H9 (cell line): ENCODE measurements around the gene PHACTR2. TPM values are rescaled to one million over a fixed set of nuclear protein-coding genes. Genes with fewer than 3 reads are reported as not detected.

ENCODE experiments used
- DNase-seq: peaks from one replicate; pipeline ENCODE4 v3.0.0-alpha.2; 2017
- H2AFZ ChIP-seq: one replicate; pipeline ENCODE4 v1.6.1; 2013; ENCODE audit warnings: mild to moderate bottlenecking, low read length, control low read depth, moderate library complexity
- H2AK5ac ChIP-seq: 2 replicates; pipeline ENCODE4 v1.6.1; 2013; ENCODE audit warnings: low read length, control low read depth, mixed read lengths; ENCODE audit not compliant: insufficient read length
- H2BK120ac ChIP-seq: one replicate; pipeline ENCODE4 v1.6.1; 2013; ENCODE audit warnings: low read depth, mild to moderate bottlenecking, low read length, control low read depth, inconsistent platforms; ENCODE audit not compliant: poor library complexity, severe bottlenecking
- H2BK12ac ChIP-seq: 2 replicates; pipeline ENCODE4 v1.6.1; 2013; ENCODE audit warnings: low read length, control low read depth, mixed read lengths, low read depth; ENCODE audit not compliant: insufficient read length
- H2BK15ac ChIP-seq: 2 replicates; pipeline ENCODE4 v1.6.1; 2013; ENCODE audit warnings: low read depth, low read length, control low read depth
- H2BK20ac ChIP-seq: one replicate; pipeline ENCODE4 v1.6.1; 2013; ENCODE audit warnings: low read depth, mild to moderate bottlenecking, low read length, control low read depth, inconsistent platforms; ENCODE audit not compliant: poor library complexity, severe bottlenecking
- H2BK5ac ChIP-seq: 2 replicates; pipeline ENCODE4 v1.6.1; 2013; ENCODE audit warnings: low read length, control low read depth, mixed read lengths; ENCODE audit not compliant: insufficient read length
- H3K14ac ChIP-seq: 2 replicates; pipeline ENCODE4 v1.6.1; 2013; ENCODE audit warnings: low read length, control low read depth; ENCODE audit not compliant: insufficient read depth
- H3K18ac ChIP-seq: 2 replicates; pipeline ENCODE4 v1.6.1; 2013; ENCODE audit warnings: low read depth, mild to moderate bottlenecking, mixed read lengths, low read length, control low read depth; ENCODE audit not compliant: insufficient read length
- H3K23ac ChIP-seq: 2 replicates; pipeline ENCODE4 v1.6.1; 2013; ENCODE audit warnings: low read length, control low read depth, mixed read lengths, low read depth; ENCODE audit not compliant: insufficient read length
- H3K23me2 ChIP-seq: 2 replicates; pipeline ENCODE4 v1.6.1; 2013; ENCODE audit warnings: low read depth, mild to moderate bottlenecking, mixed read lengths, low read length, control low read depth; ENCODE audit not compliant: insufficient read length, poor library complexity, severe bottlenecking
- H3K27ac ChIP-seq: 2 replicates; pipeline ENCODE4 v1.5.1; 2013; ENCODE audit warnings: low read length, control low read depth, mixed read lengths, low read depth; ENCODE audit not compliant: insufficient read length
- H3K27me3 ChIP-seq: 2 replicates; pipeline ENCODE4 v1.6.1; 2013; ENCODE audit warnings: low read length, control low read depth, inconsistent platforms; ENCODE audit not compliant: insufficient read depth
- H3K4ac ChIP-seq: 2 replicates; pipeline ENCODE4 v1.6.1; 2013; ENCODE audit warnings: low read depth, mild to moderate bottlenecking, control low read depth, inconsistent platforms, low read length, moderate library complexity
- H3K4me1 ChIP-seq: 2 replicates; pipeline ENCODE4 v1.6.1; 2013; ENCODE audit warnings: low read length, control low read depth, inconsistent platforms; ENCODE audit not compliant: insufficient read depth
- H3K4me2 ChIP-seq: 2 replicates; pipeline ENCODE4 v1.6.1; 2013; ENCODE audit warnings: low read length, control low read depth, mixed read lengths; ENCODE audit not compliant: insufficient read length, insufficient read depth
- H3K56ac ChIP-seq: 2 replicates; pipeline ENCODE4 v1.6.1; 2013; ENCODE audit warnings: low read depth, mild to moderate bottlenecking, mixed read lengths, low read length, control low read depth; ENCODE audit not compliant: insufficient read length
- H3K79me1 ChIP-seq: 2 replicates; pipeline ENCODE4 v1.6.1; 2013; ENCODE audit warnings: low read depth, mild to moderate bottlenecking, moderate library complexity, low read length, control low read depth, inconsistent platforms; ENCODE audit not compliant: insufficient read depth, poor library complexity, severe bottlenecking
- H3K79me2 ChIP-seq: 2 replicates; pipeline ENCODE4 v1.6.1; 2013; ENCODE audit warnings: low read length, control low read depth, inconsistent platforms; ENCODE audit not compliant: insufficient read depth
- H3K9ac ChIP-seq: 2 replicates; pipeline ENCODE4 v1.6.1; 2013; ENCODE audit warnings: low read length, control low read depth, mixed read lengths; ENCODE audit not compliant: insufficient read length; ENCODE audit errors: extremely low read depth
- H3K9me3 ChIP-seq: one replicate; pipeline ENCODE4 v1.6.1; 2013; ENCODE audit warnings: low read depth, low read length, inconsistent platforms; ENCODE audit not compliant: control insufficient read depth
- H3T11ph ChIP-seq: one replicate; pipeline ENCODE4 v1.6.1; 2013; ENCODE audit warnings: mild to moderate bottlenecking, low read length, control low read depth, inconsistent platforms
- H4K20me1 ChIP-seq: one replicate; pipeline ENCODE4 v1.6.1; 2013; ENCODE audit not compliant: control insufficient read depth, insufficient read length, insufficient read depth
- H4K5ac ChIP-seq: 2 replicates; pipeline ENCODE4 v1.6.1; 2013; ENCODE audit warnings: low read depth, mild to moderate bottlenecking, mixed read lengths, low read length, control low read depth; ENCODE audit not compliant: insufficient read length
- H4K8ac ChIP-seq: replicated peaks from 2 replicates; pipeline ENCODE4 v1.6.1; 2013; ENCODE audit warnings: low read length, control low read depth, mixed read lengths, low read depth; ENCODE audit not compliant: insufficient read length
- H4K91ac ChIP-seq: 2 replicates; pipeline ENCODE4 v1.6.1; 2013; ENCODE audit warnings: low read depth, mild to moderate bottlenecking, moderate library complexity, mixed read lengths, low read length, control low read depth; ENCODE audit not compliant: insufficient read length
- H3K27ac Mint-ChIP-seq, 3 experiments: 2 replicates in 2 of 3; 3 replicates in 1 of 3; pipeline ENCODE4 v1.8.0; 2020 to 2021; ENCODE audit warnings: mixed read lengths in 3 of 3, mild to moderate bottlenecking in 1 of 3, moderate library complexity in 1 of 3
- H3K27me3 Mint-ChIP-seq: 2 replicates; pipeline ENCODE4 v1.8.0; 2021; ENCODE audit warnings: low read depth, mild to moderate bottlenecking, moderate library complexity, mixed read lengths
- H3K36me3 Mint-ChIP-seq, 3 experiments: 2 replicates in 2 of 3; 3 replicates in 1 of 3; pipeline ENCODE4 v1.8.0; 2020 to 2021; ENCODE audit warnings: low read depth in 3 of 3, mixed read lengths in 3 of 3; ENCODE audit not compliant: insufficient read depth in 1 of 3
- H3K4me1 Mint-ChIP-seq, 2 experiments: 2 replicates each; pipeline ENCODE4 v1.8.0; 2020; ENCODE audit warnings: mixed read lengths in 2 of 2
- H3K4me3 Mint-ChIP-seq, 2 experiments: 2 replicates in 1 of 2; 3 replicates in 1 of 2; pipeline ENCODE4 v1.8.0; 2020 to 2021; ENCODE audit warnings: mild to moderate bottlenecking in 2 of 2, mixed read lengths in 2 of 2, moderate library complexity in 1 of 2
- H3K9me3 Mint-ChIP-seq, 2 experiments: 2 replicates in 1 of 2; 3 replicates in 1 of 2; pipeline ENCODE4 v1.8.0; 2020; ENCODE audit warnings: mild to moderate bottlenecking in 2 of 2, mixed read lengths in 2 of 2, moderate library complexity in 1 of 2
- WGBS: extraction: QIAGEN DNeasy Blood & Tissue Kit; methylation state at CpG from one replicate; pipeline ENCODE4 v1.1.7; 2013; ENCODE audit warnings: missing lambda C conversion rate, low lambda C conversion rate, mixed read lengths; ENCODE audit not compliant: insufficient read length; ENCODE audit errors: extremely low coverage; 5-methylcytosine and 5-hydroxymethylcytosine counted together
- total RNA-seq: library from RNA; stranded (reverse); gene quantifications from 2 replicates; pipeline ENCODE4 v1.2.1, GENCODE V29; 2021
- TF ChIP-seq, protein P1 (sequence below): fragments of 200-600 bp; sonication (generic); conservative IDR thresholded peaks from 3 replicates; pipeline ENCODE4 v1.8.0; 2021; ENCODE audit warnings: antibody characterized with exemption, mild to moderate bottlenecking

Gene PHACTR2
- total RNA-seq, 1 experiment from 2014 or later = 131 TPM

DNA sequence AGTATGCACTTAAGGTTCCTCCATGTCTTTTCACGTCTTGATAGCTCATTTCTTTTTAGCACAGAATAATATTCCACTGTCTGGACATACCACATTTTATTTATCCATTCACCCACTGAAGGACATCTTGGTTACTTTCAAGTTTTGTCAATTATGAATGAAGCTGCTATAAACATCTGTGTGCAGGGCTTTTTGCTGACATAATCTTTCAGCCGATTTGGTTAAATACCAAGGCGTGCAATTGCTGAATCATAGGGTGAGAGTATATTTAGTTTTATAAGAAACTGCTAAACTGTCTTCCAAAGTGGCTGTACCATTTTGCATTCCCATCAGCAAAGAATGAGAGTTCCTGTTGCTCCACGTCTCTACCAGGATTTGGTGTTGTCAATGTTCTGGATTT lies 44.9 kb upstream of the PHACTR2 start:
- Histone ChIP-seq H3T11ph (no peak overlapping the region), H4K91ac (no peak overlapping the region), H2AK5ac (no peak overlapping the region), H3K4me2 (no peak overlapping the region), H3K27me3 (no peaks in the 10 kb centered on the region), H3K79me1 (no peaks in the 10 kb centered on the region), H3K4ac (no peak overlapping the region), H3K18ac (no peak overlapping the region), H2BK120ac (no peak overlapping the region), H3K4me1 (peaks cover 7% of the 10 kb centered on the region; the same call in 1 of the 2 replicates), H2BK15ac (no peak overlapping the region), H3K27ac (no peak overlapping the region), H3K79me2 (no peaks in the 10 kb centered on the region), H4K8ac (no peak overlapping the region), H2BK20ac (no peak overlapping the region), H3K9ac (no peak overlapping the region), H3K56ac (no peak overlapping the region), H4K20me1 (no peaks in the 10 kb centered on the region), H2BK12ac (no peak overlapping the region), H2BK5ac (no peak overlapping the region), H4K5ac (no peak overlapping the region), H3K9me3 (no peaks in the 10 kb centered on the region), H3K23me2 (no peaks in the 10 kb centered on the region), H2AFZ (no peak overlapping the region), H3K23ac (no peak overlapping the region), H3K14ac (no peak overlapping the region)
- TF ChIP-seq, protein P1, sequence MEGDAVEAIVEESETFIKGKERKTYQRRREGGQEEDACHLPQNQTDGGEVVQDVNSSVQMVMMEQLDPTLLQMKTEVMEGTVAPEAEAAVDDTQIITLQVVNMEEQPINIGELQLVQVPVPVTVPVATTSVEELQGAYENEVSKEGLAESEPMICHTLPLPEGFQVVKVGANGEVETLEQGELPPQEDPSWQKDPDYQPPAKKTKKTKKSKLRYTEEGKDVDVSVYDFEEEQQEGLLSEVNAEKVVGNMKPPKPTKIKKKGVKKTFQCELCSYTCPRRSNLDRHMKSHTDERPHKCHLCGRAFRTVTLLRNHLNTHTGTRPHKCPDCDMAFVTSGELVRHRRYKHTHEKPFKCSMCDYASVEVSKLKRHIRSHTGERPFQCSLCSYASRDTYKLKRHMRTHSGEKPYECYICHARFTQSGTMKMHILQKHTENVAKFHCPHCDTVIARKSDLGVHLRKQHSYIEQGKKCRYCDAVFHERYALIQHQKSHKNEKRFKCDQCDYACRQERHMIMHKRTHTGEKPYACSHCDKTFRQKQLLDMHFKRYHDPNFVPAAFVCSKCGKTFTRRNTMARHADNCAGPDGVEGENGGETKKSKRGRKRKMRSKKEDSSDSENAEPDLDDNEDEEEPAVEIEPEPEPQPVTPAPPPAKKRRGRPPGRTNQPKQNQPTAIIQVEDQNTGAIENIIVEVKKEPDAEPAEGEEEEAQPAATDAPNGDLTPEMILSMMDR = no peak
- no peak overlapping the region for H3K4me3 Mint-ChIP-seq
- H3K36me3 Mint-ChIP-seq = no peaks in the 10 kb centered on the region
- no peaks in the 10 kb centered on the region; a peak in 1 of 5 replicates for H3K9me3 Mint-ChIP-seq
- no CpG with 5 or more reads among the region's 4 CpGs for WGBS
- peaks cover 18% of the 10 kb centered on the region in 2 experiments for H3K4me1 Mint-ChIP-seq
- no peak overlapping the region for H3K27ac Mint-ChIP-seq
- H3K27me3 Mint-ChIP-seq = no peaks in the 10 kb centered on the region
- no peak for DNase-seq
